ENCODE results near the gene KCTD1.

GRCh38 chr18:26454616-26455015, 93.7 kb downstream of the KCTD1 start:
- no peak for TF ChIP-seq CTCF (conservative IDR thresholded peaks at IDR 0.05 in 1 of 2, IDR thresholded peaks at IDR 0.05 in 1 of 2; ENCODE audit: low read depth in 1 of 2, low read length in 2 of 2)
- TF ChIP-seq EZH2 (IDR thresholded peaks at IDR 0.05; ENCODE audit: low read length, missing control alignments), result no peak

All from fibroblast of lung (primary cell).